HFF-Myc (cell line): ENCODE results near the gene BBS1.

Experiments
- DNase-seq: peaks from one replicate; pipeline ENCODE4 v3.0.0-alpha.2; 2011; ENCODE audit warnings: low read depth; ENCODE audit errors: extremely low read depth
- H3K4me3 ChIP-seq: replicated peaks from 2 replicates; pipeline ENCODE4 v1.5.1; 2011; ENCODE audit warnings: low read depth, mild to moderate bottlenecking, control low read depth, low read length
- TF ChIP-seq, protein P1 (sequence below): IDR thresholded peaks from 2 replicates; pipeline ENCODE4 v1.5.1; 2012; ENCODE audit warnings: mild to moderate bottlenecking, low read depth, low read length, control low read depth; ENCODE audit errors: missing control alignments

The BBS1 gene

GRCh38 chr11:66562275-66562674, 51.8 kb downstream of the BBS1 start:
- no peak overlapping the region for H3K4me3 ChIP-seq
- no peak for DNase-seq
- TF ChIP-seq, protein P1, sequence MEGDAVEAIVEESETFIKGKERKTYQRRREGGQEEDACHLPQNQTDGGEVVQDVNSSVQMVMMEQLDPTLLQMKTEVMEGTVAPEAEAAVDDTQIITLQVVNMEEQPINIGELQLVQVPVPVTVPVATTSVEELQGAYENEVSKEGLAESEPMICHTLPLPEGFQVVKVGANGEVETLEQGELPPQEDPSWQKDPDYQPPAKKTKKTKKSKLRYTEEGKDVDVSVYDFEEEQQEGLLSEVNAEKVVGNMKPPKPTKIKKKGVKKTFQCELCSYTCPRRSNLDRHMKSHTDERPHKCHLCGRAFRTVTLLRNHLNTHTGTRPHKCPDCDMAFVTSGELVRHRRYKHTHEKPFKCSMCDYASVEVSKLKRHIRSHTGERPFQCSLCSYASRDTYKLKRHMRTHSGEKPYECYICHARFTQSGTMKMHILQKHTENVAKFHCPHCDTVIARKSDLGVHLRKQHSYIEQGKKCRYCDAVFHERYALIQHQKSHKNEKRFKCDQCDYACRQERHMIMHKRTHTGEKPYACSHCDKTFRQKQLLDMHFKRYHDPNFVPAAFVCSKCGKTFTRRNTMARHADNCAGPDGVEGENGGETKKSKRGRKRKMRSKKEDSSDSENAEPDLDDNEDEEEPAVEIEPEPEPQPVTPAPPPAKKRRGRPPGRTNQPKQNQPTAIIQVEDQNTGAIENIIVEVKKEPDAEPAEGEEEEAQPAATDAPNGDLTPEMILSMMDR: no peak

GRCh38 chr11:66562907-66563583, 52.6 kb downstream of the BBS1 start:
- no peak for DNase-seq
- H3K4me3 ChIP-seq: no peak overlapping the region
- TF ChIP-seq, protein P1: no peak

DNA sequence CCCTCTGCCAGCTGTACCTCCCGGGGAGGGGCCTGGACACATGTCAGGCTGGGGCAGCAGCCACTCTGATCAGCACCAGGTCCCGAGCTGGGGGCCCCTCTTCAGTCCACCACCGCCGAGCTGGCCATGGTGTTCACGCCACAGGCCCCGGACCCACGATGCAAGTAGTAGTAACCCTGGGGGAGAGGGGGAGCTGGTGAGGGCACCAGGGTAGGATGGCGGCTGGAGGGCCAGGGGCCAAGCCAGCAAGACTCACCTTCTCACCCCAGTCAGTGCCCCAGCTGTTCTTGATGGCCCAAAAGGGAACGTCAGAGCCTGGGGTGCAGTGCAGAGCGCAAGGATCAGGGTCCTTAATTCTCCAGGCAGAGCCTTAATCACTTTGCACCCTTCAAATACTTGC, 53.4 kb downstream of the BBS1 start:
- TF ChIP-seq, protein P1: no peak
- DNase-seq: no peak
- no peak overlapping the region for H3K4me3 ChIP-seq

DNA sequence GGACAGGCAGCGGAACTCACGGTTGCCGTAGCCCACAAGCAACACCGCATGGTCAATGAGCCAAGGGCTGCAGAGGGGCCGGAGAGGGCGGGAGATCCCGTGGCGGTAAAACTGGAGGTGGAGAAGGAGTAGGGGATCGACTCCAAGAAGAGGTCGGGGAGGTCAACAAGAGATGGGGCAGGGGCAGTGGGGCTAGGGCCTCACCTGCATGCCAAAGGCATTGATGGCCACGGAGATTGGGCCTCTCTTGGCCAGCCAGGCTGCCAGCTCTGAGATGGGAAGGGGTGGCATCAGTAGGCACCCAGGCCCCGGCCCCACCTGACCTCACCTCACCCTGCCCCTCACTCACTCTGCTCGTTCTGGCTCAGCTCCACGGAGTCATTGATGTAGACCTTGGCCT, 54.1 kb downstream of the BBS1 start:
- H3K4me3 ChIP-seq: no peak overlapping the region
- no peak for DNase-seq
- TF ChIP-seq, protein P1: no peak

GRCh38 chr11:66564984-66565383, 54.5 kb downstream of the BBS1 start:
- no peak overlapping the region for H3K4me3 ChIP-seq
- DNase-seq: no peak
- TF ChIP-seq, protein P1: no peak

GRCh38 chr11:66566221-66566620, 55.8 kb downstream of the BBS1 start:
- no peak overlapping the region for H3K4me3 ChIP-seq
- DNase-seq: no peak
- TF ChIP-seq, protein P1: no peak

DNA sequence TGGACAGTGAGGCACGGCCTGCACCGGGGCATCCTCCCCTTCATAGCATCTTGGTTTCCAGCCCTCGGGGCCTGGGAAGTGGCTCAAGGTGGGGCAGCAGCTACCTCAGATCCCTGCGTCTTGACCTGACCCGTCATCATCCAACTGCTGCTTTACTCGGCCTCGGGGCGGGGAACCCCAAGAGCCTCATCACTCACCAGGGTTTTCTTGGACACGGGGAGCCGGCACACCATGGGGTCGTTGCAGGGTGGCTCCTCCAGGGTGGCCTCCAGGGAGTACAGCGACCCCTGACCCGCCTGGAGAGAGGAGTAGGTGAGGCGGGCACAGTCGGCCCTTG, 57.3 kb downstream of the BBS1 start:
- peak overlapping the region; percentile 37 for H3K4me3 ChIP-seq
- no peak for DNase-seq
- TF ChIP-seq, protein P1: no peak
